CD4-positive, alpha-beta T cell (primary cell): ENCODE data around the gene PLLP. TPM values are rescaled to one million over a fixed set of nuclear protein-coding genes. Genes with fewer than 3 reads are reported as not detected.

ENCODE experiments used
- ATAC-seq: fragments of 200-7000 bp; cut with Tn5 transposase; one replicate; pipeline ENCODE4 v1.10.0; 2022; ENCODE audit warnings: mild to moderate bottlenecking; ENCODE audit not compliant: poor library complexity
- CTCF ChIA-PET: fragments of 350-600 bp; sonication (Branson Sonifier 250); formaldehyde crosslinking; loops from one replicate; lab custom pipeline; 2021; ENCODE audit warnings: antibody characterized with exemption, inconsistent platforms; lab: Charles Lee
- POLR2A ChIA-PET: fragments of 350-600 bp; sonication (Branson Sonifier 250); formaldehyde crosslinking; loops from one replicate; lab custom pipeline; 2021; ENCODE audit warnings: antibody characterized with exemption, inconsistent platforms; lab: Charles Lee
- DNase-seq, 14 experiments: peaks; one replicate each; pipeline ENCODE4 v3.0.0-alpha.2; 2013 to 2020; ENCODE audit warnings: mixed read lengths in 2 of 14
- H3K27ac ChIP-seq, 2 donors: one replicate each; pipeline versions ENCODE4 v1.5.1 to v1.7.0; 2013; ENCODE audit warnings: low read length in 2 of 2, low read depth in 1 of 2, mild to moderate bottlenecking in 1 of 2
- H3K27me3 ChIP-seq, 2 experiments: 1 replicate in 1 of 2; 2 replicates in 1 of 2; pipeline versions ENCODE4 v1.6.1 to v1.7.0; 2013; ENCODE audit warnings: low read length in 2 of 2, control low read depth in 1 of 2, mild to moderate bottlenecking in 1 of 2, moderate library complexity in 1 of 2; ENCODE audit not compliant: insufficient read depth in 2 of 2, control insufficient read depth in 1 of 2
- H3K36me3 ChIP-seq: one replicate; pipeline ENCODE4 v1.6.1; 2013; ENCODE audit warnings: low read length, control low read depth; ENCODE audit not compliant: insufficient read depth
- H3K4me1 ChIP-seq: one replicate; pipeline ENCODE4 v1.6.1; 2013; ENCODE audit warnings: low read length, control low read depth; ENCODE audit not compliant: insufficient read depth
- H3K4me3 ChIP-seq: one replicate; pipeline ENCODE4 v1.5.1; 2013; ENCODE audit warnings: mild to moderate bottlenecking, low read length, moderate library complexity
- H3K9me3 ChIP-seq, 2 experiments: 1 replicate in 1 of 2; 2 replicates in 1 of 2; pipeline versions ENCODE4 v1.6.1 to v1.7.0; 2013; ENCODE audit warnings: low read length in 2 of 2, mild to moderate bottlenecking in 2 of 2, control low read depth in 1 of 2, moderate library complexity in 1 of 2; ENCODE audit not compliant: control insufficient read depth in 1 of 2, insufficient read depth in 1 of 2
- H3K27ac Mint-ChIP-seq: one replicate; pipeline ENCODE4 v1.8.0; 2020; ENCODE audit warnings: mixed read lengths
- H3K27me3 Mint-ChIP-seq: one replicate; pipeline ENCODE4 v1.8.0; 2021; ENCODE audit warnings: mixed read lengths
- H3K36me3 Mint-ChIP-seq: one replicate; pipeline ENCODE4 v1.8.0; 2021; ENCODE audit warnings: low read depth, mixed read lengths
- H3K4me1 Mint-ChIP-seq: one replicate; pipeline ENCODE4 v1.8.0; 2021; ENCODE audit warnings: low read depth, mixed read lengths
- H3K4me3 Mint-ChIP-seq: one replicate; pipeline ENCODE4 v1.8.0; 2020; ENCODE audit warnings: mild to moderate bottlenecking, mixed read lengths
- H3K9me3 Mint-ChIP-seq: one replicate; pipeline ENCODE4 v1.8.0; 2020; ENCODE audit warnings: mixed read lengths
- intact Hi-C, 2 experiments: fragments of 100-400 bp; cut with DNase I in 1 of 2; cut with micrococcal nuclease in 1 of 2; formaldehyde crosslinking; loops; one replicate each; pipeline versions ENCODE4 v1.15.1 to v1.9.0; 2023 to 2025; cut with DNase I, micrococcal nuclease
- total RNA-seq, 174 experiments: library from RNA in 2 of 174; stranded (reverse) in 2 of 174; gene quantifications; one replicate each; pipeline ENCODE4 v1.2.3 and lab custom pipeline; 2021 to 2026
- TF ChIP-seq, protein P1 (sequence below): fragments of 200-600 bp; IDR thresholded peaks from one replicate; pipeline ENCODE4 v1.8.0; 2022; ENCODE audit warnings: antibody characterized with exemption, mild to moderate bottlenecking

The PLLP gene
- total RNA-seq, 2 experiments from 2014 or later = 1.8 to 2.5 TPM

DNA sequence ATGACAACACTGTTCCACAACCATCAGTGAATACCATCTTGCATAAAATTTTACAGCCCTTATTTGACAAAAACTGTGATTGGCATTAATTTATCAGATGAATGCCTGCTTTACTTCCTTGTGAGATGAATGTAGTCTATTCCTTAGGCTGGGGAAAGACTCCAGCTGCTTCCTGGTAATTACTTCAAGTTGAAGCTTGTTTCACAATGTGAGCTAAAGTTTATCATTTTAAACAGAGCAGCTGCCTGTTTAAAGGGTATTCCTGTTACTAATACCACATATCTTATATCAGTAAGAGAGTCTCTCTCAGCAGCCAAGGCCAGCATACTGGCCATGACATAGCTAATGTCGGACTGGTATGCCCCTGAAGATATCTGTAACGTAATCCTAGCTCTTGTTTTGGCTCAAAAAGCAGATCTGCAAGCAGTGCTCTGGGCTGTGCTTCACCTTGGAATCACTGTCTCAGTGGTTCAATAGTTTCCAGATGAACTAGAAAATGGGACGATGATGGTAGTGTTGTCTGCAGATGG, 52.6 kb downstream of the PLLP start:
- Histone ChIP-seq H3K27me3 (no peaks in the 10 kb centered on the region), H3K4me1 (no peaks in the 10 kb centered on the region), H3K9me3 (no peaks in the 10 kb centered on the region), H3K4me3 (no peak overlapping the region), H3K36me3 (peaks cover 80% of the 10 kb centered on the region), H3K27ac (no peak overlapping the region)
- H3K9me3 Mint-ChIP-seq = no peaks in the 10 kb centered on the region
- ChIA-PET CTCF (interaction anchor here (1.5 kb wide), 1 partner anchor 185 kb away, joined by 3 read pairs; no protein-coding TSS in a partner anchor), POLR2A (no interaction called here)
- H3K36me3 Mint-ChIP-seq = peaks cover 85% of the 10 kb centered on the region
- TF ChIP-seq, protein P1, sequence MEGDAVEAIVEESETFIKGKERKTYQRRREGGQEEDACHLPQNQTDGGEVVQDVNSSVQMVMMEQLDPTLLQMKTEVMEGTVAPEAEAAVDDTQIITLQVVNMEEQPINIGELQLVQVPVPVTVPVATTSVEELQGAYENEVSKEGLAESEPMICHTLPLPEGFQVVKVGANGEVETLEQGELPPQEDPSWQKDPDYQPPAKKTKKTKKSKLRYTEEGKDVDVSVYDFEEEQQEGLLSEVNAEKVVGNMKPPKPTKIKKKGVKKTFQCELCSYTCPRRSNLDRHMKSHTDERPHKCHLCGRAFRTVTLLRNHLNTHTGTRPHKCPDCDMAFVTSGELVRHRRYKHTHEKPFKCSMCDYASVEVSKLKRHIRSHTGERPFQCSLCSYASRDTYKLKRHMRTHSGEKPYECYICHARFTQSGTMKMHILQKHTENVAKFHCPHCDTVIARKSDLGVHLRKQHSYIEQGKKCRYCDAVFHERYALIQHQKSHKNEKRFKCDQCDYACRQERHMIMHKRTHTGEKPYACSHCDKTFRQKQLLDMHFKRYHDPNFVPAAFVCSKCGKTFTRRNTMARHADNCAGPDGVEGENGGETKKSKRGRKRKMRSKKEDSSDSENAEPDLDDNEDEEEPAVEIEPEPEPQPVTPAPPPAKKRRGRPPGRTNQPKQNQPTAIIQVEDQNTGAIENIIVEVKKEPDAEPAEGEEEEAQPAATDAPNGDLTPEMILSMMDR = no peak
- ATAC-seq = no peak
- H3K4me3 Mint-ChIP-seq = no peak overlapping the region
- no peak for DNase-seq
- no peaks in the 10 kb centered on the region for H3K4me1 Mint-ChIP-seq
- intact Hi-C loops = no loop called here
- H3K27ac Mint-ChIP-seq = no peak overlapping the region
- no peaks in the 10 kb centered on the region for H3K27me3 Mint-ChIP-seq

DNA sequence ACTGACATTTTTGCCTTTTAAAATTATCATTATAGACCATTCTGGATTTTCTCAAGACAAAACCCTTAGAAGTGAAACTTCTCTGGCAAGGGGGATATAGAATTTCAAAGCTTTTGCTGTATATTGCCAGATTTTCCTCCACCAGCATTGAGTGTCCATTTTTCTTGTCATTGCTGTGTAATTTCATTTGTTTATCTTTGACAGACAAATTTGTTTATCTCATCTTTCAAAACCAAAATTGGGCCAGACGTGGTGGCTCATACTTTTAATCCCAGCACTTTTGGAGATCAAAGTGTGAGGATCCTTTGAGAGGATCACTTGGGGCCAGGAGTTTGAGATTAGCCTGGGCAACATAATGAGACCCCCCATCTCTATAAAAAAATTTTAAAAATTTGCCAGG, 55.4 kb downstream of the PLLP start:
- intact Hi-C loops = no loop called here
- Mint-ChIP-seq H3K27ac (no peak overlapping the region), H3K27me3 (no peaks in the 10 kb centered on the region), H3K9me3 (no peaks in the 10 kb centered on the region), H3K36me3 (peaks cover 89% of the 10 kb centered on the region), H3K4me1 (no peaks in the 10 kb centered on the region), H3K4me3 (no peak overlapping the region)
- no peak overlapping the region for H3K27ac ChIP-seq
- ATAC-seq (no peak), DNase-seq (no peak)
- H3K36me3 ChIP-seq = peaks cover 78% of the 10 kb centered on the region
- TF ChIP-seq, protein P1 = no peak
- H3K9me3 ChIP-seq = no peaks in the 10 kb centered on the region
- POLR2A ChIA-PET = interaction anchor here (0.6 kb wide), 1 partner anchor 42 kb away, joined by 3 read pairs; no protein-coding TSS in a partner anchor
- CTCF ChIA-PET = no interaction called here
- no peak overlapping the region for H3K4me3 ChIP-seq
- no peaks in the 10 kb centered on the region for H3K27me3 ChIP-seq
- H3K4me1 ChIP-seq = no peaks in the 10 kb centered on the region

DNA sequence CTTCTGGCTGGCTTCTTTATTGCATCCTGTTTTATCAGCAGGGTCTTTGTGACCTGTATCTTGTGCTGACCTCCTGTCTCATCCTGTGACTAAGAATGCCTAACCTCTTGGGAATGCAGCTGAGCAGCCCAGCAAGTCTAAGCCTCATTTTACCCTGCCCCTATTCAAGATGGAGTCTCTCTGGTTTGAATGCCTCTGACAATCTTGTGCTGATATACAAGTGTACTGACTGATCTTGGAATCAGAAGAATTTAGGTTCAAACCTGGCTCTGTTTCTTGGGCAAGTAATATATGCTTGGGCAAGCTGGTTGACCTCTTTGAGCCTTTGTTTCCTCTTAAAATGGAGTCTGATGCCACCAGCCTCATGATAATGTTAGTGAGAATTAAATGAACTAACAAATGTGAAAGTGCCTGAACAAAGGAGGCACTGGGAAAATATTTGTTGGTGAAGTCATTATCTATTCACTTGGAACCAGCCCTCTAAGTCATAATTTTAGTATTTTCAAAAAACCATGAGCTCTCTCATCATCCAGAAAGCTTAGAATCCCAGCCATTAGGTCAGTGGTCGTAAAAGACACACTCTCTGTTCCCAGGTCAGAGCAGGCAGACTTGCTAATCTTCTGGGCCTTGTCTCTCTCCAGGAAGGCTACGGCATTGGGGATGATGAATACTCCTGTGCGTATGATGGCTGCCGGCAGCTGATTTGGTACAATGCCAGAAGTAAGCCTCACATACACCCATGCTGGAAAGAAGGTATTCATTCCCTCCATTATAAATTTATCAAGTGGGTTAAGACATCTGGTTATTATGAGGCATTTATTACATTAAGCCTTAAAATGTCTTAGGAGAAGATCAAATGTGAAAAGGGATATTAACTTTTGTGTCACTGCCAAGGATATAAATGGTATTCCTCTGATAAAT, 57.5 kb downstream of the PLLP start:
- ChIA-PET POLR2A (interaction anchor here (0.6 kb wide), 1 partner anchor 237 kb away, joined by 3 read pairs; no protein-coding TSS in a partner anchor), CTCF (no interaction called here)
- TF ChIP-seq, protein P1 = no peak
- no peaks in the 10 kb centered on the region for H3K9me3 Mint-ChIP-seq
- no peaks in the 10 kb centered on the region for H3K4me1 ChIP-seq
- no peaks in the 10 kb centered on the region for H3K9me3 ChIP-seq
- H3K27me3 ChIP-seq = no peaks in the 10 kb centered on the region
- no peaks in the 10 kb centered on the region for H3K27me3 Mint-ChIP-seq
- no peak overlapping the region for H3K27ac ChIP-seq
- H3K36me3 Mint-ChIP-seq = peaks cover 91% of the 10 kb centered on the region
- intact Hi-C loops = no loop called here
- DNase-seq = no peak
- H3K4me3 ChIP-seq = no peak overlapping the region
- H3K27ac Mint-ChIP-seq = no peak overlapping the region
- no peak overlapping the region for H3K4me3 Mint-ChIP-seq
- no peaks in the 10 kb centered on the region for H3K4me1 Mint-ChIP-seq
- no peak for ATAC-seq
- H3K36me3 ChIP-seq = peaks cover 74% of the 10 kb centered on the region
